ENCODE measurements around the gene SLC2A6.
"Not testable (repeated sequence)": the region's sequence is repeated elsewhere in the genome, so short reads cannot be mapped to it uniquely, and the experiment has no call there.

SLC2A6 gene

DNA sequence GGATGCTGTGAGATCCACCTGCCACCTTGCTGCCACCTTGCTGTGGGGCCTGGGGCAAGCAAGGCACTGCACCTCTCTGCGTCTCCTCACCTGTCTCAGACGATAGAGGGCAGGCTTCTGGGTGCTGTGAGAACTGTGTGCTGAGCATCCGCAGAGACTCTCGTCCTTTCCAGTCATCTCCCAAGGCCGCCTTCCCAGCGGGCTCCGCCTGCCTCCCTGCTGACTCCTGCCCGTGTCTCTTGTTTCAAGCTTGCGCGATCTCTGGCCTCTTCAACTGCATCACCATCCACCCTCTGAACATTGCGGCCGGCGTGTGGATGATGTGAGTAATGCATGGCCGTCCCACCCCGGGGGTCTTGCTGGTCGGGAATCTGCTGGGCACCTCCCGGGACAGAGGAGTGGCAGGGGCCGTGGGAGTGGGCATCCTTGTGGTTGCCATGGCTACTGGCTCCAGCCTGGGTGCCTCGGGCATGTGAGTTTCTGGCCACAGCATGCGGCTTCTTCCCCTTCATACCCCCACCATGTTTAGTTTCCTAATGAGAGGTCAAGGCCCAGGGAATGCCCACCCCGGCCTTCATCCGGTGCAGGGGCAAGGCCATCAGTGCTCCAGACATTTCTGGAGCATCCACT is 15.6 kb downstream of the SLC2A6 start:
- DNase-seq (ENCODE audit: low read depth) = no peak

DNA sequence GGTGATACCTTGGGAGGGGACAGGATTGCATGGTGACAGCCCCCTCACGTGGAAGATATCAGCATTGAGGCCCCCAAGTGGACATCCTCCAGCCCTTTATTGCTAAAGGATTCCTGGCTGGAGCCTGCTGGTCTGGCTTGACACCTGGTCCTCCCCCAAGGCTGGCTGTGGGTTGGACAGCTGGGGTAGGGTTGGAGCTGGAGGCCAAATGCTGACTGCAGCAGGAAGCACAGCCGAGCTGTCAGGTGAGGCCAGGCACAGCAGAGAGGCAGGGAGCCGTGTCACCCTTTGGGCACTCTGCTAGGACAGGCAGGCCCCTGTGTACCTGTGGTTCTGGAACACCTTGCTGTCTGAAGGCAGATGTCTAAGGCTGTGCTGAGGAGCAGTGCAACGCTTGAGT is 16.9 kb downstream of the SLC2A6 start:
- no peak for DNase-seq (ENCODE audit: low read depth)

DNA sequence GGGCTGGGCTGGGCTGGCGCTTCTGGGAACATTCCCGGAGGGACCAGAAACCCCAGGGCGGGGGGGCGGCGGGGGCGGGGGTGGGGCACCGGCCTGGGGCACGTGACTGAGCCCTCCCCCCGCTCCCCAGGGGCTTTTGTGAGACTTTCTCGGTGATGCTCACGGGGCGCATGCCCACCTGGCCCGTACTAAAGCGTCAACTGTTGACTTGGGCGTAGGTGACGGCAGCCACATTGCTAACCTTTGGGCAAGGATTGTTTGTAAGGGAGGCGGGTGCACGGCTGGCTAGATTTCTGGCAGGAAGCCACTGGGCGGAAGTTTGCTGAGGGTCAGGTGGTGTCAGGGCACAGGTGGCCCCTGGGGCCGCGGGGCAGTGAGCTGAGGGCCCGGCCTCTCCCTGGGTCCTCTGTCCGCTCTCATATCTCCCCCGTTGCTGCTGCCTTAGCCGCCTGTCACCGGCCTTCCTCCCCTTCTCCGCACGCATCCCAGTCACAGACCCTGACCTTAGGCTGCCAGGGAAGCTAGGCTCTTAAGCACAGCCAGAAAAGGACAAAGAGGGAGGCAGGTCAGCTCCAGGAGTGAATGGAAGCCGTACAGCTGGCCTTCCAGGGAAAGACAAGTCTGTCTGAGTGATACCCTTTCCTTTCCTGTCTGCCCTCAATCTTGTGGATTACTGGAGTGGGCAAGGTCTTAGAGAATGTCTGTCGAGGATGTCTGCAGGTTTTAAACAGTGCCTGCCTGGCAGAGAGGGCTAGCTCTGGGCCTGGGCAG is 18.3 kb downstream of the SLC2A6 start:
- no peak for DNase-seq (ENCODE audit: low read depth)

- DNase-seq (ENCODE audit: low read depth) = peak; percentile 75
Measured at GRCh38 chr9:133459476-133460404, 19.2 kb downstream of the SLC2A6 start, which contains the start of gene CACFD1. TSS of gene CACFD1 (plus strand) at chr9:133459978. CDS start at chr9:133460067, 89 bp downstream.

GRCh38 chr9:133458643-133459312 is 20.1 kb downstream of the SLC2A6 start:
- no peak for DNase-seq (ENCODE audit: low read depth)

GRCh38 chr9:133457748-133458147 is 21.2 kb downstream of the SLC2A6 start:
- DNase-seq (ENCODE audit: low read depth) = no peak

DNA sequence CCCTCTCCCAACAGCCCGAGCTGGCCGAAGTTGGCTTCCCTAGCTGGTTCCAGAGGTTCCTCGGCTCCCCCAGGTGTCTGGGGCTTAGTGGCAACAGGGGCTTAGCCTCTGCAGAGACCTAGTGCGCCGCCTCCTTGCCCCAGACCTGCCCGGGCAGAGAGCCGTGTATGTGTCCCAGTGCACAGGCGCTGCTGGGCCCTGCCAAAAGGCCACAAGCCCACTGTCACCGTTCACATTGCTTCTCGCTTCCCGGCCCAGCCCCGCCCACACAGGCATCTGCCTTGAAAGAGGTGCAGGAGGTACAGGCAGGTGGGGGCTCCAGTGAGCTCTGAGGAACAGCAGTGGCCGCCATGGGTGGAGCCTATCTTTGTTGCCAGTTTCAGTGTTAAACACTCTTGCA is 21.7 kb downstream of the SLC2A6 start:
- DNase-seq (ENCODE audit: low read depth) = no peak

- DNase-seq (ENCODE audit: low read depth) = no peak
Measured at GRCh38 chr9:133456409-133456808, 22.5 kb downstream of the SLC2A6 start.

- DNase-seq (ENCODE audit: low read depth) = no peak
Measured at GRCh38 chr9:133455936-133456335, 23.0 kb downstream of the SLC2A6 start.

- no peak for DNase-seq (ENCODE audit: low read depth)
Measured at GRCh38 chr9:133454943-133455673, 23.8 kb downstream of the SLC2A6 start.

- no peak for DNase-seq (ENCODE audit: low read depth)
Measured at GRCh38 chr9:133454325-133454724, 24.6 kb downstream of the SLC2A6 start.

- no peak for DNase-seq (ENCODE audit: low read depth)
Measured at GRCh38 chr9:133453651-133454050, 25.2 kb downstream of the SLC2A6 start.

DNA sequence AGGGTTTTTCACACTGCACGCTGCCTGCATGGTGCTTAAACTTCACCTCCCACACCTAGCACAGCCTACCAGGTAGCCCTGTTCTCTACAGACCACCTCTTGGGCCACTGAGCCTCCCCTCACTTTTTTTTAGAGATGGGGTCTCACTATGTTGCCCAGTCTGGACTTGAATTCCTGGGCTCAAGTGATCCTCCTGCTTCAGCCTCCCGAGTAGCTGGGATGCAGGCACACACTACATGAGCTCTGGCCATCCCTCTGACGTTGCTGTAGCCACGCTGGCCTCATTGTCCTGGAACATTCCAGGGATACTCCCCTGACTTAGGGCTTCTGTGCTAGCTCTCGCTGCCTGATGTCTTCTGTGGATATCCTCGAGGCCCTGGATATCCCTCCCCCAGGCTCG is 26.3 kb downstream of the SLC2A6 start:
- no peak for DNase-seq (ENCODE audit: low read depth)

DNA sequence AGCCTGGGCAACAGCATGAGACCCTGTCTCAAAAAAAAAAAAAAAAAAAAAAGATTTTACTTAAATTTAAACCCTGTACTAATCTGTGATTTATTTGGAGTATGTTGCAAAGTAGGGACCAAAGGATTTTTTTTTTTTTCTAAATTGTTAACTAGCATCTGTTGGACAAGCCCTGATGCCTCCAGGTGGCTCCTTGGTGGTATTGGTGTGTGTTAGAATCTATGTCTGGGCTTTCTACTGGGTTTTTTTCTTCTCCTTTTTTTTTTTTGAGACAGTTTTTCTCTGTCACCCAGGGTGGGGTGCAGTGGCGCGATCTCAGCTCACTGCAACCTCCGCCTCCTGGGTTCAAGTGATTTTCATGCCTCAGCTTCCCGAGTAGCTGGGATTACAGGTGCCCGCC is 27.0 kb downstream of the SLC2A6 start:
- DNase-seq (ENCODE audit: low read depth) = not testable (repeated sequence)

GRCh38 chr9:133449760-133450159 is 29.1 kb downstream of the SLC2A6 start:
- DNase-seq (ENCODE audit: low read depth) = no peak

DNA sequence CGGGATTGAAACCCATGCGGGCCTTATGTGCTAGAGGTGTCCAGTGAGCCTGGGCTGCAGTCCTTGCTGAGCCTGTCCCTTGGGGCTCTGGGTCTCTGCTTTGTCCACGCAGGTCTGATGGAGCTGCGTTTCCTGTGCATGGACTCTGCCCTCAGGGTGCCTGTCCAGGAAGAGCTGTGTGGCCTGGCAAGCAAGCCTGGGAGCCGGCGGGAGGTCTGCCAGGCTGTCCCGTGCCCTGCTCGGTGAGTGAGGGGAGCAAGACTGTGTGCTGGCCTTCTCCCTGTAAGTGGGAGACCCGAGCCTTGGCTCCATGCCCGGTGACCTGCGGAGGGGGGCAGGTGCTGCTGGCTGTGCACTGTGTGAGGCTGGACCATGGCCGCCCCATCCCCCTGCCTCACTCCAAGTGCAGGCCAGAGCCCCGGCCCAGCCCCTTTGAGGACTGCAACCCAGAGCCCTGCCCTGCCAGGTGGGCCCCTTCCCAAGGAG is 30.4 kb downstream of the SLC2A6 start:
- no peak for DNase-seq (ENCODE audit: low read depth)

DNA sequence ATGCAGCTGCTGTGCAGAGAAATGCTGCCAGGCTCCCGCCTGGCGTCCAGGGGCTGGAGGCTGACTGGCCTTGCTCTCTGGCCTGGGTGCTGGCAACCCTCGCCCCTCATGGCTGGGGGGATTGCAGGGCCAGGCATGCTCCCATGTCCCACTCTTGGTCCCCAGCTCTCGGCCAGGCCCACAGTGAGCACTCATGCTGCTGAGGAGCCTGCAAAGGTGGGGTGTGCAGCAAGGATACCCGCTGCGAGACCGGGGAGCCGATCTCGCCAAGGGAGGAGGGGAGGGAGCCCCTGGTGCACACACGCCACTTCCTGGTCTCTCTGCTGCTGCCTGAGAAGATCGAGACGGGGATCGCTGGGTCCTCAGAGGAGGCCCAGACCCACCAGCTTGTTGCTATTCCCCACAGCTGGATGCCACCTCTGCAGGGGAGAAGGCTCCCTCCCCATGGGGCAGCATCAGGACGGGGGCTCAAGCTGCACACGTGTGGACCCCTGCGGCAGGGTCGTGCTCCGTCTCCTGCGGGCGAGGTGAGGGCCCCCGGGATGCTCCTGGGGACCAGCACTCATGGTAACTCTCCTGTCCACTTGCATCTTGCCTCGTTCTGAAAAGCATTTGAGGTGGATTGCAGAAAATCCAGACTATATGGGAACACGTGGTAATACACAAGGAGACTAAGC is 33.5 kb downstream of the SLC2A6 start:
- DNase-seq (ENCODE audit: low read depth) = no peak

GRCh38 chr9:133443982-133444381 is 34.9 kb downstream of the SLC2A6 start:
- DNase-seq (ENCODE audit: low read depth) = no peak

GRCh38 chr9:133443248-133443647 is 35.7 kb downstream of the SLC2A6 start:
- no peak for DNase-seq (ENCODE audit: low read depth)

- DNase-seq (ENCODE audit: low read depth) = no peak
Measured at GRCh38 chr9:133441571-133441970, 37.3 kb downstream of the SLC2A6 start.

DNA sequence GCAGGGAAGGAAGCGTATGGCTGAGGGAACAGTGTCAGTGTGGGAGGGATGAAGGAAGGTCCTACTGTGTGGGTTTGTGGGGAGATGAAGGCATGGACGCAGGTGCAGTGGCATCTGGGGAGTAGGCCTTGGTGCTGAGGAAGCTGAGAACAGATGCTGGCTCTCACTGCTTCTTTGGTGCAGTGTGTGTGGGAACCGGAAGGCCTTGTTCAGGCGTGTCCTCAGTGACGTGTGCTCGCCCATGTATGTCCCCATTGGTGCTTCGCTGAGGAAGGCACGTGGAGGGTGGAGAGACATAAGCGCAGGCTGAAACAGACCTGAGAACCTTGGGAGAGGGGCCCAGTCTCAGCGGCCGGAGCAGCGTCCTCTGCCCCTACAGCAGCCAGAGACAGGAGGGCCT is 38.0 kb downstream of the SLC2A6 start:
- no peak for DNase-seq (ENCODE audit: low read depth)

All from GM04504 (cell line).